ENCODE data around the gene CEP41. TPM values are rescaled to one million over a fixed set of nuclear protein-coding genes. Genes with fewer than 3 reads are reported as not detected.

The CEP41 gene
- total RNA-seq, 1 donor from 2014 or later: 16.4 TPM

- no peak for TF ChIP-seq CTCF (IDR thresholded peaks at IDR 0.05)
- no peaks in the 10 kb centered on the region for H3K9me3 Mint-ChIP-seq (ENCODE audit: unreplicated experiment)
- H3K4me1 Mint-ChIP-seq (ENCODE audit: unreplicated experiment): no peaks in the 10 kb centered on the region
- H3K27me3 Mint-ChIP-seq (ENCODE audit: unreplicated experiment): no peaks in the 10 kb centered on the region
- no peak overlapping the region for H3K4me3 Mint-ChIP-seq (ENCODE audit: unreplicated experiment)
- H3K27ac Mint-ChIP-seq (ENCODE audit: unreplicated experiment): no peak overlapping the region
- DNase-seq (ENCODE audit: extremely low spot score, unreplicated experiment): no peak
- H3K36me3 Mint-ChIP-seq (ENCODE audit: unreplicated experiment): no peaks in the 10 kb centered on the region
Measured at GRCh38 chr7:130473289-130473688, 32.5 kb upstream of the CEP41 start.

- Mint-ChIP-seq H3K27me3 (ENCODE audit: unreplicated experiment) (no peaks in the 10 kb centered on the region), H3K4me1 (ENCODE audit: unreplicated experiment) (no peaks in the 10 kb centered on the region), H3K27ac (ENCODE audit: unreplicated experiment) (no peak overlapping the region), H3K36me3 (ENCODE audit: unreplicated experiment) (no peaks in the 10 kb centered on the region), H3K4me3 (ENCODE audit: unreplicated experiment) (no peak overlapping the region), H3K9me3 (ENCODE audit: unreplicated experiment) (no peaks in the 10 kb centered on the region)
- no peak for DNase-seq (ENCODE audit: extremely low spot score, unreplicated experiment)
- TF ChIP-seq CTCF (IDR thresholded peaks at IDR 0.05): no peak
Measured at GRCh38 chr7:130471974-130472373, 31.2 kb upstream of the CEP41 start.

GRCh38 chr7:130468612-130469011, 27.8 kb upstream of the CEP41 start:
- H3K4me1 Mint-ChIP-seq (ENCODE audit: unreplicated experiment): no peaks in the 10 kb centered on the region
- H3K36me3 Mint-ChIP-seq (ENCODE audit: unreplicated experiment): no peaks in the 10 kb centered on the region
- DNase-seq (ENCODE audit: extremely low spot score, unreplicated experiment): no peak
- TF ChIP-seq CTCF (IDR thresholded peaks at IDR 0.05): no peak
- H3K4me3 Mint-ChIP-seq (ENCODE audit: unreplicated experiment): no peak overlapping the region
- H3K9me3 Mint-ChIP-seq (ENCODE audit: unreplicated experiment): peaks cover 5% of the 10 kb centered on the region
- no peak overlapping the region for H3K27ac Mint-ChIP-seq (ENCODE audit: unreplicated experiment)
- H3K27me3 Mint-ChIP-seq (ENCODE audit: unreplicated experiment): no peaks in the 10 kb centered on the region

GRCh38 chr7:130463553-130464434, 23.0 kb upstream of the CEP41 start:
- Mint-ChIP-seq H3K4me3 (ENCODE audit: unreplicated experiment) (no peak overlapping the region), H3K4me1 (ENCODE audit: unreplicated experiment) (no peaks in the 10 kb centered on the region), H3K36me3 (ENCODE audit: unreplicated experiment) (peaks cover 3% of the 10 kb centered on the region), H3K9me3 (ENCODE audit: unreplicated experiment) (peaks cover 12% of the 10 kb centered on the region), H3K27me3 (ENCODE audit: unreplicated experiment) (no peaks in the 10 kb centered on the region), H3K27ac (ENCODE audit: unreplicated experiment) (no peak overlapping the region)
- no peak for DNase-seq (ENCODE audit: extremely low spot score, unreplicated experiment)
- no peak for TF ChIP-seq CTCF (IDR thresholded peaks at IDR 0.05)

GRCh38 chr7:130461272-130461671, 20.5 kb upstream of the CEP41 start:
- Mint-ChIP-seq H3K27me3 (ENCODE audit: unreplicated experiment) (no peaks in the 10 kb centered on the region), H3K36me3 (ENCODE audit: unreplicated experiment) (peaks cover 5% of the 10 kb centered on the region), H3K9me3 (ENCODE audit: unreplicated experiment) (peaks cover 18% of the 10 kb centered on the region), H3K27ac (ENCODE audit: unreplicated experiment) (no peak overlapping the region), H3K4me3 (ENCODE audit: unreplicated experiment) (no peak overlapping the region), H3K4me1 (ENCODE audit: unreplicated experiment) (no peaks in the 10 kb centered on the region)
- TF ChIP-seq CTCF (IDR thresholded peaks at IDR 0.05): no peak
- DNase-seq (ENCODE audit: extremely low spot score, unreplicated experiment): no peak
